IPS DF 4.7 (cell line): ENCODE data around the gene KAZN.

Source experiments
- DNase-seq: peaks from one replicate; pipeline ENCODE4 v3.0.0-alpha.2; 2013; ENCODE audit warnings: low spot score; ENCODE audit errors: extremely low read depth

KAZN gene

GRCh38 chr1:14707531-14708445, 109.3 kb downstream of the KAZN start:
- no peak for DNase-seq

- no peak for DNase-seq
Measured at GRCh38 chr1:14710331-14710730, 111.8 kb downstream of the KAZN start.

- no peak for DNase-seq
Measured at GRCh38 chr1:14712136-14712535, 113.7 kb downstream of the KAZN start.

DNA sequence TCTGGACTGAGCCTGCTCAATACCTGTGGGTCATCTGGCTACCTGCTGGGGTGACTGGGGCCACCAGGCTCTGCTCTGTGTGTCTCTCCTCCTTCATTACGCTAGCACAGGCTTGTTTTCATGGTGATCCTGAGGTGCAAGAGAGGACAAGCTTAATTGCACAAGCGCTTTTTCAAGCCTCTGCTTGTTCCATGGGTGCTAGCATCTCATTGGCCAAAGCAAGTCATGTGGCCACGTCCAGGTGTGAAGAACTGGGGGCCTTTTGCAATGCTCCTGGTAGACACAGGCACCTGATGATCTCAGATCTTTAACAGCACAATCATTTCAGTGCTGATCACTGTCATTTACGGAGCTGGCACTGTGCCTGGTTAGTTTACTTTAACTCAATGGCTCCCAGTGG, 114.6 kb downstream of the KAZN start:
- DNase-seq: no peak

GRCh38 chr1:14715266-14715665, 116.8 kb downstream of the KAZN start:
- no peak for DNase-seq

GRCh38 chr1:14715802-14716201, 117.3 kb downstream of the KAZN start:
- no peak for DNase-seq

DNA sequence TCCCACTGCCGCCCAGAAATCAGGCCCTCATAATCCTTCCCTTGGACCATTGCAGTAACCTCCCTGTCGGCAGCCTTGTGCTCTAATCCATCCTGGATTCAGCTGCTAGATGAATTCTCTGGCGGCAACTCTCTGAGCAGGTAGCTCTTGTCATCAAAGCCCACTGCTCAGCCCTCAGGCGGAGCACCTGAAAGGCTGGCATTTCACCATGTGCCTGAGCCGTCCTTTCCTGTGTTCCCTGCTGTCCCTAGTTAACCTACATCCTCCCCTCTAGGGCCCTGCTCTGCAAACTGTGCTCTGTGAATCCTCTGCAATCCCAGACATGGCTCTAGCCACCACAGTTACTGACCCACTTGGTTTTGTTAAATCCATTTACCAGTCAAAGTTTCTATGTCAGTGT, 118.0 kb downstream of the KAZN start:
- DNase-seq: no peak

DNA sequence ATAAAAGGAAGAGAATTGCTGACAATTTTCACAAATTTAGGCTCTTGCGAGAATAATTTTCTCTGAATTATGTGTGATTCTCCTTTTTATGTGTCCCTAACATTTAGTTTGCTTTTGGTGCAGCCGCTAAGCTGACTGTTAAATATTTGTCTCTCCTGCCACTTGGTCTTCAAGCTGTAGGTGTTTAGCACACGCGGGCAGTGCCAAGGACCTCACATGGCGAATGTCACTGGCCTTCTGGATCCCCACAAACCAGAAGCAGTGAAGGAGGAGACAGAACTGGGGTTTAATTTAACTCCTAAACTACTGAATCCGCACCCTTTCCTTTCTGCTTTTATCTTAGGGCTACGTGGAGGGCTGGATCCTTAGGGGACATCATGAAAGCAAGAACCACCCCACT, 120.0 kb downstream of the KAZN start:
- DNase-seq: no peak

GRCh38 chr1:14723401-14723800, 124.9 kb downstream of the KAZN start:
- DNase-seq: no peak

DNA sequence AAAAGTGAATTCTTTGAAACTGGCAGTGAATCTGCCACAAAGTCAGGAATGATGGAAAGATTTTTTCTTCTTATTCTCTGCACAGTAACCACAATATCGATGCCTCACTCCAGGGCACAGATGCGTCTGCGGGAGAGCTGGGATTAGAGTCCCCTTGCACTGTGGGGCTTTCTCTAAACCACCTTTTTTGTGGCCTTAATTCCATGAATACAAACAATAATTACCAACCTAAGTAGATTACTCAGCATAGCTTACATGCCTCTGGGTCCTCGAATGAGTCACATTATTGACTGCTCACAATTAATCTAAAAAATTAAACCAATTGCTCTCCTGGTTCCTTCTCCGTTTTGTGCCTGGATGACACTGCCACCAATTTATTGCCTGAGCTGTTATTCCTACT, 125.8 kb downstream of the KAZN start:
- no peak for DNase-seq

GRCh38 chr1:14724678-14725077, 126.2 kb downstream of the KAZN start:
- DNase-seq: no peak

DNA sequence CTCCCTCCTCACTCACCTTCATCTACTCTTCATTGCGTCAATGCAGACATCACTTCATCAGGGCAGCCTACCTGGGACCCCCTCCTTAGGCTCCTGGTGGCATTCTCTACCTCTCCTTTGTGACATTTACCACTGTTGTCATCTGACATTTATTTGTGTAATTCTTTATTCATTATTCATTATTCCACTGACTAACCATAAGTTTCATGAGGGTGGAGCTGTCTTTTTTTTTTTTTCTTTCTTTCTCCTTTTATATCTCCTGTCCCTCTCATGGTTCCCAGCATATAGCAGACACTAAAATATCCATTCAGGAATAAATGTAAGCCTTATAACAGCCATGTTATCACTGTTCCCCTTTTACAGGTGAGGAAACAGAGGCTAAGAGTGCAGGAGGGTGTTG, 126.8 kb downstream of the KAZN start:
- DNase-seq: no peak

DNA sequence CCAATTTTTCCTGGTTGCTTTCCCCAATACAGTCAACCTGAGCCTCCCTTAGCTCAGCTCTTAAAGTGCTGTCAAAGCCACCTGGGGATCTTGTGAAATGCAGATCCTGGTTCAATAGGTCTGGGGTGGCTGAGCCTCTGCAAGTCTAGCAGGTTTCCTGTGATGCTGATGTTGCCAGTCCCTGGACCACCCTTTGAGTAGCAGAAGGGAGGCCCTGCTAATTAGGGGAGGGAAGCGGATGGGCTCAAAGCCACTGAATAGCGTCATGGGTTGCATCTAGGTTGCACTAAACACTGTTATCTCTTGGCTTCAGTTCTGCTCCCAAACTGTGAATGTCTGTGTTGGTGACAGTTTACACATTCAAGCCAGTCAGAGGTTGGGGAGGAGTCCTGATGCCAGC, 127.2 kb downstream of the KAZN start:
- DNase-seq: no peak

- DNase-seq: no peak
Measured at GRCh38 chr1:14726606-14727005, 128.1 kb downstream of the KAZN start.

GRCh38 chr1:14728516-14728915, 130.0 kb downstream of the KAZN start:
- DNase-seq: no peak

GRCh38 chr1:14732728-14733047, 134.2 kb downstream of the KAZN start:
- DNase-seq: no peak

DNA sequence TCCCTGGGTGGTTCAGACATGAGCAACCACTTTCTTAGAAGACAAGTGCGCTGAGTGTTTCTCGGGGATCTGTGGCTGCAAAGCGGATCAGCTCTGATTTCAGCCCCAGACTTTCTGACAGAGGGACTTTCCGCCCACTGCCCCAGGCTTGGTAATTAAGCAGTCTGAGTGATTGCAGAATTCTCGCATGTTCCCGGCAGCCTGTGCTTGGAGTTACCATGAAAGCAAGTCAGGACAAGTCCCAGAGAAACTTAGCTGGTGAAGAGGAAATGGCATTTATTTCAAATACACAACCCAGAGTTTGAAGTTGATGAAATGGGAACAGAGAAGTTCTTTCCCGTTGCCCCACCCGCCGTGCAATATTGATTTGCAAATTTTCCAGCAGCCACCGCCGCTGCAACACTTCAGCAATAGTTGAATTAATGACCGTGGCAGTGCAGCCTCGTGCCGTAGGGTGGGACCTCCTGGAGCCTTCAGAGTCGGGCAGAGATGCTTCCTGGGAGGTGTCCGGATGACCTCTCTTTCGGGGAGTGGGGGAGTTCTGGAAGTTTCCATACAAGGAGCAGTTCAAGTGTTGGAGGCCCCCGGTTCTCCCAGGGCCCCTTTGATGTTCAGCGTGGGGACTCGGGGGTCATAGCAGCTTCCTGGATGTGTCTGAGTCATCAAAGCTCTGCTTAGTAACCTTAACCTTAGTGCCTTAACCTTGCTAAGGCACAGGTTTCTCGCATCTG, 134.7 kb downstream of the KAZN start:
- no peak for DNase-seq

DNA sequence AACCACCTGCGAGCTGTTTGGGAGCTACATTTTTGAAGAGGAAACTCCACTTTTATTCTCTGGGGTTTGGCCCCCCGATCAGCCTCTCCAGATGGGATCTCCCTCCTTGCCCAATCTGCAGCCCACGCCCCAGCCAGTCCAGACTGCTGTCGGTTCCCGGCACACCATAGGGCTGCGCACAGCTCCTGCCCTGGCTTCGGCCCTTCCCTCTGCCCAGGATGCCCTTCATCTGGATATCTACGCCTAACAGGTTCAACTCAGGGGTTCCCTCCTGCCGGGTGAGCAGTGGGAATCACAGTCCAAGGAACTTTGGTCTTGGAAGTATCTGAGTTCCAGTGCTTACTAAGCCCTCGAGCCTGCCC, 135.3 kb downstream of the KAZN start:
- no peak for DNase-seq

DNA sequence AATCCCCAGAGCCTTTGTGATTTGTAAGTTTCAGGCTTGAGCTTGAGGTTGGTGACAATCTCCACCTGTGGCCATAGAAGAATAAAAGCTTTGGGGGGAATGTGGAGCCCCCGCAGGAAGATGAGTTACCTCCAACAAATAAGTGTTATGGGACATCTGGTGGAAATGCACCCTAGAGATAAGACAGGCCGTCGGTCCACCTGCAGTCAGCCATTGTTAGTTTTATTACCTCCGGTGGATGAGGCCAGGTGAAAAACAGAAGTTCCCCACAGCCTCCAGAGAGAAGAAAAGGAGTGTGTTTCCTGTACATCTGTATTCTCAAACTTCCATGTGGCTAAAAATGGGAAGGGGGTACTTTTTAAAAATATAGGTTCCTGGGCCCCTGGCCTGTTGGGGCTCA, 137.4 kb downstream of the KAZN start:
- DNase-seq: no peak

GRCh38 chr1:14737561-14738094, 139.1 kb downstream of the KAZN start:
- no peak for DNase-seq

DNA sequence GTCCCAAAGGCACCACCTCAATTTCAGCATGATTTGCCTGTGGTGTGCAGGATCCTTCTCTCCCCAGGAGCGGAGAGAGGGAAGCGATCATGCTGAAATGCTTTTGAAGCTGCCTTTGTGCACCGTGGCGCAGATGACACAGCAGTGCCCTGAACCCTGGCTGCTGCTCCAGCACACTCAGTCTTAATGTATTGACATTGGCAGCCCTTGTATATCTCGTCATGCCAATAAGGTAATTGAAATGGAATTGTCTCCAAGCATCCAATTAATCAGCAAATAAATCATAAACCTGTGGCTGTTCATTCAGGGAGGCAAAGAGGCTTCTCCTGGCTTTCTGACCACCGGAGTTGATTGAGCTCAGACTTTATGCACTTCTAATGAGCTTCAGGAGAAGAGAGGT, 139.8 kb downstream of the KAZN start:
- no peak for DNase-seq

DNA sequence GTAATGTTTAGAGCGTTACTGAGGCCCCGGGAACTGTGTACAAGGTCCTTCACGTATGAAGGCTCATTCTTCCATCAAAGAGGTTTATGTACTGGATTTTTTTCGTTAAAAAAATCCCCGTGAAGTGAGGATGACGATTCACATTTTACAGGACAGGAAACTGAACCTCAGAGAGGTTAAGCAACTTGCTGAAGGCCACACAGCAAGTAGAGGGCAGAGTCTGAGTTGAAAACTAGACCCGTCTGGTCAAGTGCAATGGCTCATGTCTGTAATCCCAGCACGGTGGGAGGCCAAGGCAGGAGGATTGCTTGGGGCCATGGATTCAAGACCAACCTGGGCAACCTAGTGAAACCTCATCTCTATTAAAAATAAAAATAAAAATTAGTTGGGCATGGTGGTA, 140.2 kb downstream of the KAZN start:
- no peak for DNase-seq
